Measurements from ENCODE around the gene COQ8B.

GRCh38 chr19:40735013-40735771 is 18.5 kb upstream of the COQ8B start:
- TF ChIP-seq, protein P1, sequence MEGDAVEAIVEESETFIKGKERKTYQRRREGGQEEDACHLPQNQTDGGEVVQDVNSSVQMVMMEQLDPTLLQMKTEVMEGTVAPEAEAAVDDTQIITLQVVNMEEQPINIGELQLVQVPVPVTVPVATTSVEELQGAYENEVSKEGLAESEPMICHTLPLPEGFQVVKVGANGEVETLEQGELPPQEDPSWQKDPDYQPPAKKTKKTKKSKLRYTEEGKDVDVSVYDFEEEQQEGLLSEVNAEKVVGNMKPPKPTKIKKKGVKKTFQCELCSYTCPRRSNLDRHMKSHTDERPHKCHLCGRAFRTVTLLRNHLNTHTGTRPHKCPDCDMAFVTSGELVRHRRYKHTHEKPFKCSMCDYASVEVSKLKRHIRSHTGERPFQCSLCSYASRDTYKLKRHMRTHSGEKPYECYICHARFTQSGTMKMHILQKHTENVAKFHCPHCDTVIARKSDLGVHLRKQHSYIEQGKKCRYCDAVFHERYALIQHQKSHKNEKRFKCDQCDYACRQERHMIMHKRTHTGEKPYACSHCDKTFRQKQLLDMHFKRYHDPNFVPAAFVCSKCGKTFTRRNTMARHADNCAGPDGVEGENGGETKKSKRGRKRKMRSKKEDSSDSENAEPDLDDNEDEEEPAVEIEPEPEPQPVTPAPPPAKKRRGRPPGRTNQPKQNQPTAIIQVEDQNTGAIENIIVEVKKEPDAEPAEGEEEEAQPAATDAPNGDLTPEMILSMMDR (IDR thresholded peaks at IDR 0.05): no peak
- TF ChIP-seq POLR2A (IDR thresholded peaks at IDR 0.05): no peak

Data from thyroid gland (tissue), 4 donors.